Psoas muscle (tissue), 8 donors: ENCODE measurements around the gene HTRA2. TPM values are rescaled to one million over a fixed set of nuclear protein-coding genes. Genes with fewer than 3 reads are reported as not detected.
A peak's percentile ranks its signal among the peaks of the same experiment; 100 is the strongest.

Source experiments
- ATAC-seq, 4 donors: fragments of 200-7000 bp; cut with Tn5 transposase; one replicate each; pipeline ENCODE4 v1.9.1; 2020; ENCODE audit warnings: moderate library complexity in 3 of 4, mild to moderate bottlenecking in 2 of 4
- DNase-seq, 2 donors: peaks; one replicate each; pipeline ENCODE4 v3.0.0-alpha.2; 2020
- H3K27ac ChIP-seq: fragments of 200-600 bp; one replicate; pipeline ENCODE4 v1.8.0; 2022
- H3K27me3 ChIP-seq, 3 donors: fragments of 200-600 bp in 1 of 3; one replicate each; pipeline versions ENCODE4 v1.6.1 to v1.8.0; 2013 to 2022; ENCODE audit warnings: low read length in 2 of 3, mild to moderate bottlenecking in 2 of 3, moderate library complexity in 1 of 3; ENCODE audit not compliant: insufficient read depth in 3 of 3
- H3K36me3 ChIP-seq, 2 donors: fragments of 200-600 bp in 1 of 2; one replicate each; pipeline versions ENCODE4 v1.6.1 to v1.8.0; 2013 to 2022; ENCODE audit warnings: low read depth in 1 of 2, mild to moderate bottlenecking in 1 of 2, moderate library complexity in 1 of 2; ENCODE audit not compliant: insufficient read depth in 1 of 2
- H3K4me1 ChIP-seq: fragments of 200-600 bp; one replicate; pipeline ENCODE4 v1.8.0; 2022
- H3K4me3 ChIP-seq: fragments of 200-600 bp; one replicate; pipeline ENCODE4 v1.8.0; 2022; ENCODE audit warnings: mild to moderate bottlenecking
- H3K9me3 ChIP-seq: fragments of 200-600 bp; one replicate; pipeline ENCODE4 v1.8.0; 2022
- WGBS, 3 donors: extraction: QIAGEN DNeasy Blood & Tissue Kit; methylation state at CpG; one replicate each; pipeline versions ENCODE4 v1.1.6 to v1.1.7; 2013; 5-methylcytosine and 5-hydroxymethylcytosine counted together
- intact Hi-C, 2 donors: fragments of 100-400 bp; cut with DNase I; formaldehyde crosslinking; loops; one replicate each; pipeline versions ENCODE4 v1.11.0 to v1.14.2; 2022
- polyA plus RNA-seq, 3 donors: library from polyadenylated mRNA; stranded (reverse); fragments of 200-250 nt; gene quantifications; one replicate each; pipeline ENCODE4 v1.2.3, GENCODE V29; 2013
- total RNA-seq, 4 donors: library from RNA; stranded (reverse); fragmentation: NEBNext Ultra II Directional in 2 of 4; extraction: Animal tissue kit (Norgen Biotek cat#: 25700) in 2 of 4; gene quantifications; one replicate each; pipeline versions ENCODE4 v1.2.1 to v1.2.4, GENCODE V29; 2021 to 2023
- TF ChIP-seq, protein P1 (sequence below): fragments of 200-600 bp; IDR thresholded peaks from one replicate; pipeline ENCODE4 v1.8.0; 2022; ENCODE audit warnings: antibody characterized with exemption
- donor health status: healthy with polysubstance abuse.
- donor health status: DM: no; HTN: no; CAD: no; lungs with moderate emphysema.
- donor health status: Bipolar disorder and iron deficiency.
- donor health status: healthy.
- donor health status: DM: yes; HTN: yes; CAD: no.
- donor health status: DM: no; HTN: no; CAD: no.
- donor health status: DM: no; HTN: no; CAD: no.
- donor health status: DM: yes; HTN: yes; CAD: no.

Gene HTRA2
- total and polyA plus RNA-seq, 7 donors, result 23.0 to 54.4 (median 27.6) TPM

DNA sequence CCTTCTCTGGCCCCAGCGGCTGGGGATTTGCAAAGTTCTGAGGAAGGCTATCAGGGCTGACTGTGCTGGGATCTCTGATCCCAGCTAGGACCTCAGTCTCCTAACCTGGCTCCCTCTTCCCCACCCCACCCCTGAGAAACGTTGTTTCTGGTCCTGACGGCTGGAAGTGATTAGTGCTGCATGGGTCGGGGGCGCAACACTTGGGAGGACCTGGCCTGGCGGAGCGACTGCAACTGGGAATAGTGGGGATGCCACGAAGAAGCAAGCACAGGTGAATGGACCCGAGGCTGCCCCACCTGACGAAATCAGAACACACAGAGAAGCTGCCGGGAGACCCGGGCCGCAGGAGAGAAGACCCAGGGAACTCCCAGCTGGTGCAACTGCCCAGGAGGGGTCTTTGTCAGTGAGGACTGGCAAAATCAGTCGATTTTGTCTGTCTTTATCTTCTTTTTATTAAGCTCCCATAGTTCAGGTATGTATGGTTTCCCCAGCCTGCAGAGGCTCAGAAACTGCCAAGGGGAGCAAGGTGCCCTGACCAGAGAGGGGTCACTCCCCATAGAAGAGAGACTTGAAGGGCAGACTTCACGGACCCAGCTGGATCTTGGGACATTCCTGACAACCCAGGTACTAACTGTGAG lies 29.7 kb upstream of the HTRA2 start:
- H3K4me1 ChIP-seq, result peaks cover 23% of the 10 kb centered on the region
- DNase-seq, result no peak
- peaks cover 0 to 6% of the 10 kb centered on the region in 2 donors for H3K36me3 ChIP-seq
- H3K4me3 ChIP-seq, result peak overlapping the region; percentile 59
- no peak overlapping the region for H3K27ac ChIP-seq
- peaks cover 0 to 78% (median 32%) of the 10 kb centered on the region in 3 donors for H3K27me3 ChIP-seq
- intact Hi-C loops, result no loop called here
- TF ChIP-seq, protein P1, sequence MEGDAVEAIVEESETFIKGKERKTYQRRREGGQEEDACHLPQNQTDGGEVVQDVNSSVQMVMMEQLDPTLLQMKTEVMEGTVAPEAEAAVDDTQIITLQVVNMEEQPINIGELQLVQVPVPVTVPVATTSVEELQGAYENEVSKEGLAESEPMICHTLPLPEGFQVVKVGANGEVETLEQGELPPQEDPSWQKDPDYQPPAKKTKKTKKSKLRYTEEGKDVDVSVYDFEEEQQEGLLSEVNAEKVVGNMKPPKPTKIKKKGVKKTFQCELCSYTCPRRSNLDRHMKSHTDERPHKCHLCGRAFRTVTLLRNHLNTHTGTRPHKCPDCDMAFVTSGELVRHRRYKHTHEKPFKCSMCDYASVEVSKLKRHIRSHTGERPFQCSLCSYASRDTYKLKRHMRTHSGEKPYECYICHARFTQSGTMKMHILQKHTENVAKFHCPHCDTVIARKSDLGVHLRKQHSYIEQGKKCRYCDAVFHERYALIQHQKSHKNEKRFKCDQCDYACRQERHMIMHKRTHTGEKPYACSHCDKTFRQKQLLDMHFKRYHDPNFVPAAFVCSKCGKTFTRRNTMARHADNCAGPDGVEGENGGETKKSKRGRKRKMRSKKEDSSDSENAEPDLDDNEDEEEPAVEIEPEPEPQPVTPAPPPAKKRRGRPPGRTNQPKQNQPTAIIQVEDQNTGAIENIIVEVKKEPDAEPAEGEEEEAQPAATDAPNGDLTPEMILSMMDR, result no peak
- H3K9me3 ChIP-seq, result no peaks in the 10 kb centered on the region
- WGBS, 3 donors, result 58 to 59% (median 59%) methylated on average over 14 to 15 of the region's 15 CpGs
- ATAC-seq, result no peak

GRCh38 chr2:74500578-74500946 lies 29.2 kb upstream of the HTRA2 start:
- H3K27me3 ChIP-seq, result peaks cover 0 to 81% (median 32%) of the 10 kb centered on the region in 3 donors
- DNase-seq (no peak), ATAC-seq (no peak)
- TF ChIP-seq, protein P1, result no peak
- H3K4me3 ChIP-seq, result no peak overlapping the region
- H3K27ac ChIP-seq, result no peak overlapping the region
- H3K36me3 ChIP-seq, result peaks cover 0 to 11% of the 10 kb centered on the region in 2 donors
- intact Hi-C loops, result no loop called here
- H3K9me3 ChIP-seq, result no peaks in the 10 kb centered on the region
- peaks cover 23% of the 10 kb centered on the region for H3K4me1 ChIP-seq

DNA sequence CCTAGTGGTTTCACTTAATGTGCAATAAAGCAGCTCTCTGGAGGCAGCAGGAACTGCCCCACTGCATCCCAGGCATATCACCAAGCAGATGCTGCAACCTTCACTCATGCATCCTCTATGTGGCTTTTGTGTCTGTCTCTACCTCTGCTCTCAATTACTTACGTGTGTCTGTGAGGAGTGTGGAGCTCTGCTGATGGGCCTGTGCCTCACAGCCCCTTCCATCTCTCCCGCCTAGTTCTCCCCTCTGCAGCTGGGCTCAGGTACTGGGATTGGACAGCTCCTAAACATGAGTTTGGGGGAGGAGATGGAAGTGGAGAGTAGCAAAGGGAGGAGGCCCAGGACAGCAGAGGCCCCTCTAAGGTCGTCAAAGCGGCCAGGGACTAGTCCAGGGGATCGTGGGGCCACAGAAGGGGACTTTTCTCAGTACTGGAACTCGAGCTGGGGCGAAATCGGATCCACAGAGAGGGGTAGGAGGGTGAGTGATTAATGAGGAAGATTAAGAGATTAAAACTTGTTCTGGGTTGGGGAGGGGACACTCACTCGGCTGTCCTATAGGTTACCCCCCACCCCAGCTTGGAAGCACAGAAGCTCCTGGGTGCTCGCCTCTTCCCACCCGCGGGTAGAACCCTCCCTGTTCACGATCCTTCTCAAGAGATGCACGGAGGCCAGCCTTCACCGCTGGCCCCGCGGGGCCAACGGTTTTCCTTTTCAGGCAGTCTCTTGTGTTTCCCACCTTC lies 28.2 kb upstream of the HTRA2 start:
- intact Hi-C loops, result no loop called here
- Histone ChIP-seq H3K9me3 (no peaks in the 10 kb centered on the region), H3K4me1 (peaks cover 26% of the 10 kb centered on the region), H3K27ac (no peak overlapping the region), H3K36me3 (peaks cover 0 to 21% of the 10 kb centered on the region in 2 donors), H3K27me3 (peaks cover 0 to 83% (median 32%) of the 10 kb centered on the region in 3 donors), H3K4me3 (no peak overlapping the region)
- TF ChIP-seq, protein P1, result no peak
- WGBS, 3 donors, result 67 to 76% (median 72%) methylated on average over 17 to 18 of the region's 18 CpGs
- no peak for DNase-seq
- no peak for ATAC-seq

- peaks cover 0 to 22% of the 10 kb centered on the region in 2 donors for H3K36me3 ChIP-seq
- no peaks in the 10 kb centered on the region for H3K9me3 ChIP-seq
- intact Hi-C loops, result no loop called here
- DNase-seq, result no peak
- ATAC-seq, result no peak
- H3K27me3 ChIP-seq, result peaks cover 0 to 81% (median 26%) of the 10 kb centered on the region in 3 donors
- H3K27ac ChIP-seq, result peak overlapping the region; percentile 62
- TF ChIP-seq, protein P1, result no peak
- peak overlapping the region; percentile 67 for H3K4me3 ChIP-seq
- 28 to 44% (median 30%) methylated on average over 32 of the region's 32 CpGs for WGBS, 3 donors
- peaks cover 31% of the 10 kb centered on the region for H3K4me1 ChIP-seq
These were observed 27.5 kb upstream of the HTRA2 start for GRCh38 chr2:74502147-74502719.
